Caco-2 (cell line): ENCODE data around the gene GAB2. TPM values are rescaled to one million over a fixed set of nuclear protein-coding genes. Genes with fewer than 3 reads are reported as not detected.

Experiments used
- BruUV-seq: library from RNA; stranded (reverse); fragments of 400-500 nt; replicated peaks from 2 replicates; lab custom pipeline; 2021; lab: Mats Ljungman, UMichigan
- CTCF ChIA-PET: fragments of 300-600 bp; sonication (Branson Sonifier 250); formaldehyde crosslinking; loops from one replicate; lab custom pipeline; 2022; ENCODE audit warnings: antibody characterized with exemption; lab: Charles Lee
- POLR2A ChIA-PET: fragments of 300-600 bp; sonication (Branson Sonifier 250); formaldehyde crosslinking; loops from one replicate; lab custom pipeline; 2022; ENCODE audit warnings: antibody characterized with exemption; lab: Charles Lee
- DNase-seq, 2 experiments: peaks; one replicate each; pipeline versions ENCODE4 v3.0.0 to v3.0.0-alpha.2; 2020 to 2022
- H3K27me3 ChIP-seq: replicated peaks from 2 replicates; pipeline ENCODE4 v1.6.0; 2011; ENCODE audit warnings: low read length; ENCODE audit not compliant: control insufficient read depth, insufficient read depth
- H3K36me3 ChIP-seq: 2 replicates; pipeline ENCODE4 v1.5.1; 2011; ENCODE audit warnings: low read length; ENCODE audit not compliant: control insufficient read depth, insufficient read depth
- H3K4me1 ChIP-seq: fragments of 250-450 bp; sonication (Bioruptor Pico); 2 replicates; pipeline ENCODE4 v1.5.1; 2020; ENCODE audit warnings: mild to moderate bottlenecking
- H3K4me3 ChIP-seq: 2 replicates; pipeline ENCODE4 v1.5.1; 2011; ENCODE audit warnings: low read depth, mild to moderate bottlenecking, control low read depth, low read length
- H3K9me3 ChIP-seq: fragments of 250-450 bp; sonication (Bioruptor Pico); 2 replicates; pipeline ENCODE4 v1.5.1; 2020; ENCODE audit warnings: mild to moderate bottlenecking, moderate library complexity
- H3K27ac Mint-ChIP-seq: one replicate; pipeline ENCODE4 v1.8.0; 2022; ENCODE audit warnings: mixed read lengths; ENCODE audit not compliant: unreplicated experiment
- H3K27me3 Mint-ChIP-seq: one replicate; pipeline ENCODE4 v1.8.0; 2022; ENCODE audit warnings: mixed read lengths; ENCODE audit not compliant: insufficient read depth, unreplicated experiment
- H3K36me3 Mint-ChIP-seq: one replicate; pipeline ENCODE4 v1.8.0; 2022; ENCODE audit warnings: mild to moderate bottlenecking, mixed read lengths; ENCODE audit not compliant: insufficient read depth, unreplicated experiment
- H3K4me1 Mint-ChIP-seq: one replicate; pipeline ENCODE4 v1.8.0; 2022; ENCODE audit warnings: low read depth, mixed read lengths; ENCODE audit not compliant: unreplicated experiment
- H3K4me3 Mint-ChIP-seq: one replicate; pipeline ENCODE4 v1.8.0; 2022; ENCODE audit warnings: mild to moderate bottlenecking, moderate library complexity, mixed read lengths; ENCODE audit not compliant: unreplicated experiment
- H3K9me3 Mint-ChIP-seq: one replicate; pipeline ENCODE4 v1.8.0; 2022; ENCODE audit warnings: mixed read lengths; ENCODE audit not compliant: unreplicated experiment
- CTCF ChIP-seq, 2 experiments: fragments of 200-600 bp in 1 of 2; IDR thresholded peaks; 1 replicate in 1 of 2; 2 replicates in 1 of 2; pipeline versions ENCODE4 v1.5.1 to v1.8.0; 2011 to 2022; ENCODE audit warnings: antibody characterized with exemption in 1 of 2, control low read depth in 1 of 2, inconsistent platforms in 1 of 2, low read depth in 1 of 2, low read length in 1 of 2, mild to moderate bottlenecking in 1 of 2, moderate library complexity in 1 of 2; ENCODE audit not compliant: insufficient read depth in 1 of 2, severe bottlenecking in 1 of 2, unreplicated experiment in 1 of 2
- intact Hi-C: fragments of 100-400 bp; cut with micrococcal nuclease; formaldehyde crosslinking; loops from one replicate; pipeline ENCODE4 v1.10.0; 2022; ENCODE audit not compliant: unreplicated experiment
- total RNA-seq: library from RNA; stranded (reverse); gene quantifications from 2 replicates; pipeline ENCODE4 v1.2.3, GENCODE V29; 2022

GAB2 gene
- total RNA-seq, 1 experiment from 2014 or later: 67.3 TPM

- CTCF ChIA-PET: interaction anchor here (0.6 to 1.2 kb wide), 2 partner anchors 56 to 294 kb away, joined by 3 to 5 read pairs; no protein-coding TSS in a partner anchor
Observed at GRCh38 chr11:78270971-78271370, 146.6 kb downstream of the GAB2 start.

GRCh38 chr11:78269806-78270205 is 147.8 kb downstream of the GAB2 start:
- ChIA-PET CTCF (interaction anchor here (0.5 kb wide), 1 partner anchor 61 kb away, joined by 3 read pairs; no protein-coding TSS in a partner anchor), POLR2A (no interaction called here)
- H3K36me3 Mint-ChIP-seq: peaks cover 45% of the 10 kb centered on the region
- intact Hi-C loops: no loop called here
- Histone ChIP-seq H3K4me3 (no peak overlapping the region), H3K4me1 (no peaks in the 10 kb centered on the region), H3K36me3 (peaks cover 8% of the 10 kb centered on the region), H3K9me3 (peaks cover 19% of the 10 kb centered on the region), H3K27me3 (no peaks in the 10 kb centered on the region)
- no peak for TF ChIP-seq CTCF (IDR thresholded peaks at IDR 0.05; ENCODE audit: insufficient read depth in 1 of 2, low read depth in 1 of 2, low read length in 1 of 2, severe bottlenecking in 1 of 2, unreplicated experiment in 1 of 2)
- H3K27me3 Mint-ChIP-seq: no peaks in the 10 kb centered on the region
- peaks cover 32% of the 10 kb centered on the region for H3K9me3 Mint-ChIP-seq
- no peaks in the 10 kb centered on the region for H3K4me1 Mint-ChIP-seq
- H3K27ac Mint-ChIP-seq: no peak overlapping the region
- H3K4me3 Mint-ChIP-seq: no peak overlapping the region
- no peak for DNase-seq
- BruUV-seq: no TSS peak

More at GRCh38 chr11:78270971-78271370, 146.6 kb downstream of the GAB2 start:
- Histone ChIP-seq H3K4me3 (no peak overlapping the region), H3K4me1 (no peaks in the 10 kb centered on the region), H3K27me3 (no peaks in the 10 kb centered on the region), H3K36me3 (peaks cover 8% of the 10 kb centered on the region), H3K9me3 (peaks cover 19% of the 10 kb centered on the region)
- no TSS peak for BruUV-seq
- intact Hi-C loops: no loop called here
- POLR2A ChIA-PET: no interaction called here
- Mint-ChIP-seq H3K9me3 (peaks cover 35% of the 10 kb centered on the region), H3K36me3 (peaks cover 49% of the 10 kb centered on the region), H3K27ac (no peak overlapping the region), H3K4me1 (no peaks in the 10 kb centered on the region), H3K27me3 (no peaks in the 10 kb centered on the region), H3K4me3 (no peak overlapping the region)
- no peak for DNase-seq
- no peak for TF ChIP-seq CTCF (IDR thresholded peaks at IDR 0.05; ENCODE audit: insufficient read depth in 1 of 2, low read depth in 1 of 2, low read length in 1 of 2, severe bottlenecking in 1 of 2, unreplicated experiment in 1 of 2)

- Mint-ChIP-seq H3K36me3 (peaks cover 37% of the 10 kb centered on the region), H3K4me1 (no peaks in the 10 kb centered on the region), H3K4me3 (no peak overlapping the region), H3K27me3 (no peaks in the 10 kb centered on the region), H3K27ac (no peak overlapping the region), H3K9me3 (peaks cover 22% of the 10 kb centered on the region)
- Histone ChIP-seq H3K27me3 (no peaks in the 10 kb centered on the region), H3K9me3 (peaks cover 19% of the 10 kb centered on the region), H3K4me3 (no peak overlapping the region), H3K36me3 (peaks cover 5% of the 10 kb centered on the region), H3K4me1 (no peaks in the 10 kb centered on the region)
- ChIA-PET POLR2A (no interaction called here), CTCF (no interaction called here)
- intact Hi-C loops: no loop called here
- BruUV-seq: no TSS peak
- TF ChIP-seq CTCF (IDR thresholded peaks at IDR 0.05; ENCODE audit: insufficient read depth in 1 of 2, low read depth in 1 of 2, low read length in 1 of 2, severe bottlenecking in 1 of 2, unreplicated experiment in 1 of 2): no peak
- DNase-seq: no peak
Observed at GRCh38 chr11:78268591-78269410, 148.8 kb downstream of the GAB2 start.
